Smooth muscle cell (in vitro differentiated cells): ENCODE data around the gene MTX3. TPM values are rescaled to one million over a fixed set of nuclear protein-coding genes. Genes with fewer than 3 reads are reported as not detected.

Experiments used
- DNase-seq: peaks from one replicate; lab custom pipeline; 2025; ENCODE audit not compliant: unreplicated experiment; lab: John Stamatoyannopoulos, UW
- H2AFZ ChIP-seq: fragments of 200-600 bp; sonication (generic); 2 replicates; pipeline ENCODE4 v1.6.0; 2016; ENCODE audit warnings: antibody characterized with exemption, low read depth, mild to moderate bottlenecking
- H3F3A ChIP-seq: fragments of 200-600 bp; sonication (generic); 2 replicates; pipeline ENCODE4 v1.6.0; 2017; ENCODE audit warnings: antibody characterized with exemption, low read depth
- H3K27ac ChIP-seq: fragments of 200-600 bp; sonication (generic); 2 replicates; pipeline ENCODE4 v1.5.1; 2016; ENCODE audit warnings: low read depth, mild to moderate bottlenecking
- H3K27me3 ChIP-seq: fragments of 200-600 bp; sonication (generic); 2 replicates; pipeline ENCODE4 v1.6.1; 2016; ENCODE audit warnings: low read depth, mild to moderate bottlenecking
- H3K36me3 ChIP-seq: fragments of 200-600 bp; sonication (generic); 2 replicates; pipeline ENCODE4 v1.5.1; 2016; ENCODE audit warnings: low read depth
- H3K4me1 ChIP-seq: fragments of 200-600 bp; sonication (generic); 2 replicates; pipeline ENCODE4 v1.5.1; 2016; ENCODE audit warnings: low read depth
- H3K4me2 ChIP-seq: fragments of 200-600 bp; sonication (generic); 2 replicates; pipeline ENCODE4 v1.6.0; 2016; ENCODE audit warnings: mild to moderate bottlenecking
- H3K4me3 ChIP-seq: fragments of 200-600 bp; sonication (generic); 2 replicates; pipeline ENCODE4 v1.5.1; 2016; ENCODE audit warnings: mild to moderate bottlenecking
- H3K79me2 ChIP-seq: fragments of 200-600 bp; sonication (generic); 2 replicates; pipeline ENCODE4 v1.6.0; 2016; ENCODE audit warnings: low read depth, mild to moderate bottlenecking
- H3K9ac ChIP-seq: fragments of 200-600 bp; sonication (generic); 2 replicates; pipeline ENCODE4 v1.6.0; 2016; ENCODE audit warnings: low read depth
- H3K9me3 ChIP-seq: fragments of 200-600 bp; sonication (generic); replicated peaks from 2 replicates; pipeline ENCODE4 v1.5.1; 2016; ENCODE audit warnings: low read depth
- H4K20me1 ChIP-seq: fragments of 200-600 bp; sonication (generic); 2 replicates; pipeline ENCODE4 v1.6.0; 2016; ENCODE audit warnings: low read depth
- WGBS: methylation state at CpG from one replicate; pipeline ENCODE4 v1.1.7; 2016; ENCODE audit warnings: low lambda C conversion rate; 5-methylcytosine and 5-hydroxymethylcytosine counted together
- polyA plus RNA-seq: library from polyadenylated mRNA; unstranded; fragments of >200 nt; fragmentation: Nextera tagmentation; extraction: Ambion mirVana; gene quantifications from 2 replicates; pipeline ENCODE4 v1.2.1, GENCODE V29; 2016
- total RNA-seq: library from RNA; depleted of rRNA; stranded (reverse); fragments of >200 nt; gene quantifications from 2 replicates; pipeline ENCODE4 v1.2.3, GENCODE V29; 2014
- TF ChIP-seq, protein P1 (sequence below): fragments of 200-600 bp; sonication (generic); IDR thresholded peaks from 2 replicates; pipeline ENCODE4 v1.5.1; 2017; ENCODE audit warnings: borderline replicate concordance, mild to moderate bottlenecking, antibody characterized with exemption; ENCODE audit not compliant: insufficient read depth, poor library complexity, severe bottlenecking

MTX3 gene
- total and polyA plus RNA-seq, 2 experiments from 2014 or later = 2.7 to 17.9 TPM

DNA sequence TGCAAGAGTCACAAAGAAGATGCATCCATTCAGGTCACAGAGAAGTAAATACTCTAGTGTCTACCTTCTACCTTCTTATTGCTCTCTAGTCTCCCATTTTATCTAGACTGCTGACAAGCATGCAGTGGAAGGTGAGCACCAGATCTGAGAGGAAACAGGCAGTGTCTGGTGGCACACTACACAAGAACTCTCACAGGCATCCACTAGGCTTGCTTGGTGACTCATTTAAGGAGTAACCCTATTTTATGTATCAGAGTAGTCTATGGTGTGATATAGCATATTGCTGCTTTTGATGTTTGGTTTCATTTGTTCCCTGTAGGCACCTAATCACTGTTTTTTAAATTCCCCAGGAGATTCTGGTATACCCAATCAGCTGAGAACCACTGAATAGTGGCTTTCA lies 42.5 kb upstream of the MTX3 start:
- Histone ChIP-seq H3K9me3 (no peaks in the 10 kb centered on the region), H3K9ac (no peak overlapping the region), H3K4me2 (no peak overlapping the region), H2AFZ (no peak overlapping the region), H3K4me3 (no peak overlapping the region), H3F3A (no peaks in the 10 kb centered on the region), H3K36me3 (no peaks in the 10 kb centered on the region), H3K4me1 (peaks cover 5% of the 10 kb centered on the region), H3K27ac (no peak overlapping the region), H3K79me2 (no peaks in the 10 kb centered on the region), H4K20me1 (no peaks in the 10 kb centered on the region), H3K27me3 (peaks cover 76% of the 10 kb centered on the region)
- DNase-seq = no peak
- TF ChIP-seq, protein P1, sequence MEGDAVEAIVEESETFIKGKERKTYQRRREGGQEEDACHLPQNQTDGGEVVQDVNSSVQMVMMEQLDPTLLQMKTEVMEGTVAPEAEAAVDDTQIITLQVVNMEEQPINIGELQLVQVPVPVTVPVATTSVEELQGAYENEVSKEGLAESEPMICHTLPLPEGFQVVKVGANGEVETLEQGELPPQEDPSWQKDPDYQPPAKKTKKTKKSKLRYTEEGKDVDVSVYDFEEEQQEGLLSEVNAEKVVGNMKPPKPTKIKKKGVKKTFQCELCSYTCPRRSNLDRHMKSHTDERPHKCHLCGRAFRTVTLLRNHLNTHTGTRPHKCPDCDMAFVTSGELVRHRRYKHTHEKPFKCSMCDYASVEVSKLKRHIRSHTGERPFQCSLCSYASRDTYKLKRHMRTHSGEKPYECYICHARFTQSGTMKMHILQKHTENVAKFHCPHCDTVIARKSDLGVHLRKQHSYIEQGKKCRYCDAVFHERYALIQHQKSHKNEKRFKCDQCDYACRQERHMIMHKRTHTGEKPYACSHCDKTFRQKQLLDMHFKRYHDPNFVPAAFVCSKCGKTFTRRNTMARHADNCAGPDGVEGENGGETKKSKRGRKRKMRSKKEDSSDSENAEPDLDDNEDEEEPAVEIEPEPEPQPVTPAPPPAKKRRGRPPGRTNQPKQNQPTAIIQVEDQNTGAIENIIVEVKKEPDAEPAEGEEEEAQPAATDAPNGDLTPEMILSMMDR = no peak

DNA sequence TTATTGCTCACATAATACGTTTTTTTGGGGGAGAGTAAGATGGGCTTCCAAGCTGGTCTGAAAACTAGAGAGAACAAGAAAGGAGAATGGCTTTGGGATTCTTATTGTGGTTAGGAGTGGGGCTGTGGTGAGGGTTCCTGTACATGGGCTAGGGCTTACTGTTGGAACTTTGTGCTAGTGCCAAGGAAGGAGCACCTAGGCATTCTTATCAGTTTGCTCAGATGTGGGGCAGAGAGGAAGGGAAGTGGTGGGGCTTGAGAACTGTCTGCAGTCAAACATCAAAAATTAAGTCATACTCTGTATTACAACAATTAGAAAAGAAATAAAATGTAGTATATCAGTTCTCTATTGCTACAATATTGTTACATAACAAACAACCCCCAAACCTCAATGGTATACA lies 40.0 kb upstream of the MTX3 start:
- Histone ChIP-seq H3K36me3 (no peaks in the 10 kb centered on the region), H3K79me2 (no peaks in the 10 kb centered on the region), H3K27me3 (peaks cover 52% of the 10 kb centered on the region), H3K4me3 (no peak overlapping the region), H3K9ac (no peak overlapping the region), H3K27ac (no peak overlapping the region), H3K9me3 (no peaks in the 10 kb centered on the region), H3F3A (no peaks in the 10 kb centered on the region), H2AFZ (no peak overlapping the region), H3K4me1 (peaks cover 5% of the 10 kb centered on the region), H4K20me1 (no peaks in the 10 kb centered on the region), H3K4me2 (no peak overlapping the region)
- 80% methylated on average over 1 of the region's 1 CpG for WGBS
- no peak for DNase-seq
- TF ChIP-seq, protein P1 = no peak

DNA sequence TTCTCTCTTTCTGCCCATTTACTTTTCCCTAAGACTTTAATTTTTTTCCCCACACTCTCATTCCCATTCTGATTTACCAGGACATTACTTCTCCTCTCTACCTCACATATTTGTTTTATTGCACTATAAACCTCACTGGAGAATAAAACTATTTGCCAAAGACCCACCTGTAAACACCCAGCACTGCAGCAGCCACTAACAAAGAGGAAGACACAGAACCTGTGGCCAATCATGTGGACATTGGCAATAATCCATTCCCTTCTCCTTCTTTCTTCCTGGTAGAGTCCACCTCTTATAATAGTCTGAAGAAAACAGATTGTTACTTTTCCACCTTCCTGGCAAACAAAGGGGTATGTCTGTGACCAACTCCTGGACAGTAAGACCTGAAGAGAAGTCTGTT lies 35.8 kb upstream of the MTX3 start:
- H3K27ac ChIP-seq = no peak overlapping the region
- H3K9ac ChIP-seq = no peak overlapping the region
- H3K4me1 ChIP-seq = no peaks in the 10 kb centered on the region
- H3K4me3 ChIP-seq = no peak overlapping the region
- H2AFZ ChIP-seq = no peak overlapping the region
- no peak overlapping the region for H3K4me2 ChIP-seq
- H4K20me1 ChIP-seq = no peaks in the 10 kb centered on the region
- no peak for DNase-seq
- TF ChIP-seq, protein P1 = no peak
- H3F3A ChIP-seq = no peaks in the 10 kb centered on the region
- H3K79me2 ChIP-seq = no peaks in the 10 kb centered on the region
- no peaks in the 10 kb centered on the region for H3K36me3 ChIP-seq
- peaks cover 15% of the 10 kb centered on the region for H3K27me3 ChIP-seq
- H3K9me3 ChIP-seq = no peaks in the 10 kb centered on the region

DNA sequence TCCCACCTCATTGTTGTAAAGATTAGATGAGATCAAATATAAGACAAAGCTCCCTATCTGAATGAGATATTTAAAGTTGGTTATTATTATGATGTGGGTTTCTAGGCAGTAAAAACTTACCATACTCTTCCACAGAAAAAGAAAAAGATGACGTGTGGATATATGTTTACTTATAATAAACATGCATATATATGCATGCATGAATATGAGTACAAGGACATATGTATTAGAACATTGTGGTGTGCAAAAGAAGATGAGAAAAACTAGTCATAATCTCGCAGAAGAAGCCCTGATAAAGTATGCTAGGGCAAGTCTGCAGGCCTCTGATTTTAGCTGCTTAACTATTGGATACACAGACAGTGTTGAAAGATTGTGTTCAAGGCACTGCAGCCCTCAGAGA lies 34.0 kb upstream of the MTX3 start:
- Histone ChIP-seq H3K27me3 (peaks cover 7% of the 10 kb centered on the region), H3K36me3 (no peaks in the 10 kb centered on the region), H3F3A (no peaks in the 10 kb centered on the region), H3K4me3 (no peak overlapping the region), H3K9me3 (no peaks in the 10 kb centered on the region), H3K4me2 (no peak overlapping the region), H3K9ac (no peak overlapping the region), H3K27ac (no peak overlapping the region), H3K79me2 (no peaks in the 10 kb centered on the region), H4K20me1 (no peaks in the 10 kb centered on the region), H3K4me1 (no peaks in the 10 kb centered on the region), H2AFZ (no peak overlapping the region)
- no peak for DNase-seq
- TF ChIP-seq, protein P1 = no peak
- WGBS = 89% methylated on average over 2 of the region's 2 CpGs
